ENCODE measurements around the gene KLF2. TPM values are rescaled to one million over a fixed set of nuclear protein-coding genes. Genes with fewer than 3 reads are reported as not detected.

KLF2 gene
- total and polyA plus RNA-seq, 10 of the 15 experiments (the other 5 are each of a cell fraction or from before 2014, with no cell fraction given): 0.16 to 13.7 (median 1.0) TPM

DNA sequence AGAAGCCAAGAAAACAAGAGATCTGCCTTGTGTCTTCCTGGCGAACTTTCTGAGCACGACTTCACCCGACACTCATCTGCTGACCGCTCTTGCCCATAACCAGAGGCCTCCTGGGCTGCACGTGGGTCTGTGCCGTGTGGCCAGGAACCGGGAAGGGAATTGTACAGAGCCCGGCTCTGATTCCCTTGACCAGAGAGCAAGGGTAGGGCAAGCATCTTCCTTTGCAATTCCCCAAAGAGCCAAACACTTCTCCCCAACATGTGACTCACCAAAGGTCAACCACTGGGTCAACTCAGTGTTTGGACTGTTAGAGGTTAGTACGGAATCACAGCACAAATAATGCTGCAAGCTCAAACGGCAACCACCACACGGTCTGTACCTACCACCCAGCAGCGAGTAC lies 48.9 kb downstream of the KLF2 start:
- in situ Hi-C loops (cut with MboI) (no loop called here), intact Hi-C loops (cut with micrococcal nuclease; ENCODE audit: unreplicated experiment) (no loop called here)
- no peak for TF ChIP-seq NBN (IDR thresholded peaks at IDR 0.05)
- TF ChIP-seq, protein P1, sequence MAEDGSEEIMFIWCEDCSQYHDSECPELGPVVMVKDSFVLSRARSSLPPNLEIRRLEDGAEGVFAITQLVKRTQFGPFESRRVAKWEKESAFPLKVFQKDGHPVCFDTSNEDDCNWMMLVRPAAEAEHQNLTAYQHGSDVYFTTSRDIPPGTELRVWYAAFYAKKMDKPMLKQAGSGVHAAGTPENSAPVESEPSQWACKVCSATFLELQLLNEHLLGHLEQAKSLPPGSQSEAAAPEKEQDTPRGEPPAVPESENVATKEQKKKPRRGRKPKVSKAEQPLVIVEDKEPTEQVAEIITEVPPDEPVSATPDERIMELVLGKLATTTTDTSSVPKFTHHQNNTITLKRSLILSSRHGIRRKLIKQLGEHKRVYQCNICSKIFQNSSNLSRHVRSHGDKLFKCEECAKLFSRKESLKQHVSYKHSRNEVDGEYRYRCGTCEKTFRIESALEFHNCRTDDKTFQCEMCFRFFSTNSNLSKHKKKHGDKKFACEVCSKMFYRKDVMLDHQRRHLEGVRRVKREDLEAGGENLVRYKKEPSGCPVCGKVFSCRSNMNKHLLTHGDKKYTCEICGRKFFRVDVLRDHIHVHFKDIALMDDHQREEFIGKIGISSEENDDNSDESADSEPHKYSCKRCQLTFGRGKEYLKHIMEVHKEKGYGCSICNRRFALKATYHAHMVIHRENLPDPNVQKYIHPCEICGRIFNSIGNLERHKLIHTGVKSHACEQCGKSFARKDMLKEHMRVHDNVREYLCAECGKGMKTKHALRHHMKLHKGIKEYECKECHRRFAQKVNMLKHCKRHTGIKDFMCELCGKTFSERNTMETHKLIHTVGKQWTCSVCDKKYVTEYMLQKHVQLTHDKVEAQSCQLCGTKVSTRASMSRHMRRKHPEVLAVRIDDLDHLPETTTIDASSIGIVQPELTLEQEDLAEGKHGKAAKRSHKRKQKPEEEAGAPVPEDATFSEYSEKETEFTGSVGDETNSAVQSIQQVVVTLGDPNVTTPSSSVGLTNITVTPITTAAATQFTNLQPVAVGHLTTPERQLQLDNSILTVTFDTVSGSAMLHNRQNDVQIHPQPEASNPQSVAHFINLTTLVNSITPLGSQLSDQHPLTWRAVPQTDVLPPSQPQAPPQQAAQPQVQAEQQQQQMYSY (CRISPR knock-in tag; IDR thresholded peaks at IDR 0.05): no peak
- TF ChIP-seq LARP7 (IDR thresholded peaks at IDR 0.05): no peak
- no peak for TF ChIP-seq POLR2AphosphoS2 (IDR thresholded peaks at IDR 0.05; ENCODE audit: low read depth, low read length)
- TF ChIP-seq YY1 (IDR thresholded peaks at IDR 0.05; ENCODE audit: low read depth, low read length): no peak
- no peak for TF ChIP-seq JUND (IDR thresholded peaks at IDR 0.05; ENCODE audit: low read depth, low read length)
- no peak for TF ChIP-seq ATF3 (IDR thresholded peaks at IDR 0.05; ENCODE audit: borderline replicate concordance, extremely low read depth, low read depth, low read length)
- no peak for TF ChIP-seq MTA3 (IDR thresholded peaks at IDR 0.05; ENCODE audit: borderline replicate concordance, low read length)
- TF ChIP-seq EP300 (IDR thresholded peaks at IDR 0.05; ENCODE audit: borderline replicate concordance in 1 of 2, control insufficient read depth in 1 of 2, low read depth in 2 of 2, low read length in 2 of 2): no peak
- TF ChIP-seq TBL1XR1 (IDR thresholded peaks at IDR 0.05; ENCODE audit: low read depth, low read length): no peak
- TF ChIP-seq TCF3 (IDR thresholded peaks at IDR 0.05; ENCODE audit: borderline replicate concordance, insufficient read depth, low read depth, low read length): no peak
- ChIA-PET CTCF (interaction anchor here (1.8 to 4.2 kb wide), 2 partner anchors 10 to 13 kb away, joined by 4 to 26 read pairs; no protein-coding TSS in a partner anchor), POLR2A (no interaction called here), SMC1A (ENCODE audit: uncharacterized antibody, unreplicated experiment) (interaction anchor here (0.6 to 1.6 kb wide), 2 partner anchors 9 to 123 kb away, joined by 3 to 5 read pairs; no protein-coding TSS in a partner anchor), RAD21 (ENCODE audit: unreplicated experiment) (interaction anchor here (4.4 kb wide), 1 partner anchor 9 kb away, joined by 26 read pairs; no protein-coding TSS in a partner anchor)
- peaks cover 19 to 20% of the 10 kb centered on the region in 2 experiments; a peak in 3 of 4 replicates for H3K36me3 ChIP-seq (ENCODE audit: control insufficient read depth in 2 of 2, insufficient read depth in 2 of 2, low read length in 1 of 2)
- ATAC-seq (no peak), DNase-seq (ENCODE audit: low read depth, low spot score) (no peak), FAIRE-seq (no peak)
- no peak overlapping the region for H3K27ac ChIP-seq (ENCODE audit: control insufficient read depth, insufficient read depth)
- no peaks in the 10 kb centered on the region for H3K79me2 ChIP-seq (ENCODE audit: control insufficient read depth, insufficient read depth, low read length)
- H3K9ac ChIP-seq (ENCODE audit: control insufficient read depth, insufficient read depth, low read length): no peak overlapping the region
- H3K4me1 ChIP-seq (ENCODE audit: control insufficient read depth, insufficient read depth, low read length): peaks cover 50% of the 10 kb centered on the region
- H3K9me3 ChIP-seq (replicated peaks; ENCODE audit: control insufficient read depth, insufficient read depth, low read length): no peaks in the 10 kb centered on the region
- BruUV-seq (replicated peaks): no TSS peak
- no peak overlapping the region for H3K4me2 ChIP-seq (ENCODE audit: control insufficient read depth, insufficient read depth)
- H4K20me1 ChIP-seq (ENCODE audit: control insufficient read depth, insufficient read depth): 0 out of 2 replicates have a peak, but pooled peaks cover 3% of the 10 kb centered on the region
- H3K4me3 ChIP-seq: no peak overlapping the region
- H3K27me3 ChIP-seq (replicated peaks in 1 of 2; ENCODE audit: control insufficient read depth in 2 of 2, insufficient read depth in 2 of 2, low read length in 1 of 2): no peaks in the 10 kb centered on the region
- H2AFZ ChIP-seq (ENCODE audit: control insufficient read depth, low read depth, low read length): no peak overlapping the region
- 94% methylated on average over 12 of the region's 12 CpGs for WGBS (ENCODE audit: insufficient coverage, insufficient replicate concordance, low lambda C conversion rate, missing lambda C conversion rate)
